H1 (cell line): ENCODE measurements around the gene ZNF644. TPM values are rescaled to one million over a fixed set of nuclear protein-coding genes. Genes with fewer than 3 reads are reported as not detected.

Experiments used
- CTCF ChIA-PET: fragments of 300-600 bp; sonication (Branson Sonifier 250); formaldehyde crosslinking; loops from one replicate; lab custom pipeline; 2021; ENCODE audit not compliant: partially characterized antibody; lab: Charles Lee
- POLR2A ChIA-PET: fragments of 300-600 bp; sonication (Branson Sonifier 250); formaldehyde crosslinking; loops from one replicate; lab custom pipeline; 2021; ENCODE audit warnings: inconsistent platforms; ENCODE audit not compliant: partially characterized antibody; lab: Charles Lee
- DNase-seq, 2 experiments: peaks; one replicate each; pipeline versions ENCODE4 v3.0.0 to v3.0.0-alpha.2; 2010 to 2022; ENCODE audit warnings: low spot score in 2 of 2, low read depth in 1 of 2, mixed read lengths in 1 of 2
- FAIRE-seq: peaks from 2 replicates; lab custom pipeline; 2011; peaks lifted over from hg19 to GRCh38; lab: Jason Lieb, UNC
- H2AFZ ChIP-seq: 2 replicates; pipeline ENCODE4 v1.8.1; 2012; ENCODE audit warnings: low read length, inconsistent platforms
- H2AK5ac ChIP-seq: 2 replicates; pipeline ENCODE4 v1.6.1; 2013; ENCODE audit warnings: low read depth, low read length
- H2BK120ac ChIP-seq: replicated peaks from 2 replicates; pipeline ENCODE3; 2013; ENCODE audit warnings: low read depth, low read length, inconsistent platforms
- H2BK12ac ChIP-seq: 2 replicates; pipeline ENCODE4 v1.6.1; 2013; ENCODE audit warnings: low read depth, low read length
- H2BK15ac ChIP-seq: 2 replicates; pipeline ENCODE4 v1.6.1; 2013; ENCODE audit warnings: low read length
- H2BK20ac ChIP-seq: 2 replicates; pipeline ENCODE4 v1.6.1; 2013; ENCODE audit warnings: low read length
- H2BK5ac ChIP-seq: 2 replicates; pipeline ENCODE4 v1.6.1; 2013; ENCODE audit warnings: low read depth, low read length
- H3K14ac ChIP-seq: 2 replicates; pipeline ENCODE4 v1.6.1; 2013; ENCODE audit warnings: inconsistent platforms; ENCODE audit not compliant: insufficient read length
- H3K18ac ChIP-seq: 2 replicates; pipeline ENCODE4 v1.6.1; 2013; ENCODE audit warnings: low read length; ENCODE audit errors: extremely low read depth
- H3K23ac ChIP-seq: 2 replicates; pipeline ENCODE4 v1.6.1; 2013; ENCODE audit warnings: inconsistent platforms; ENCODE audit not compliant: insufficient read length
- H3K23me2 ChIP-seq: 2 replicates; pipeline ENCODE4 v1.6.1; 2013; ENCODE audit warnings: low read depth, low read length
- H3K27ac ChIP-seq: 2 replicates; pipeline ENCODE4 v1.6.1; 2011; ENCODE audit warnings: low read depth, low read length, inconsistent platforms
- H3K27me3 ChIP-seq, 4 experiments: replicated peaks in 1 of 4; 1 replicate in 1 of 4; 2 replicates in 3 of 4; pipeline versions ENCODE4 v1.6.1 to v1.8.1; 2011 to 2013; ENCODE audit warnings: low read length in 3 of 4, mild to moderate bottlenecking in 3 of 4, inconsistent platforms in 2 of 4, mixed read lengths in 2 of 4, moderate library complexity in 1 of 4; ENCODE audit not compliant: control insufficient read depth in 3 of 4, insufficient read depth in 3 of 4; ENCODE audit errors: extremely low read depth in 1 of 4
- H3K36me3 ChIP-seq, 4 experiments: 2 replicates each; pipeline versions ENCODE4 v1.6.1 to v1.8.1; 2011 to 2013; ENCODE audit warnings: mild to moderate bottlenecking in 4 of 4, low read length in 3 of 4, moderate library complexity in 2 of 4, control low read depth in 1 of 4, inconsistent platforms in 1 of 4; ENCODE audit not compliant: insufficient read depth in 4 of 4, control insufficient read depth in 2 of 4
- H3K4ac ChIP-seq: replicated peaks from 2 replicates; pipeline ENCODE3; 2013; ENCODE audit warnings: low read length, low read depth, mixed read lengths, inconsistent platforms; ENCODE audit not compliant: insufficient read length
- H3K4me1 ChIP-seq, 4 experiments: replicated peaks in 1 of 4; 1 replicate in 1 of 4; 2 replicates in 3 of 4; pipeline versions ENCODE4 v1.6.1 to v1.8.1; 2011 to 2013; ENCODE audit warnings: low read length in 3 of 4, inconsistent platforms in 2 of 4, mixed read lengths in 1 of 4; ENCODE audit not compliant: insufficient read depth in 4 of 4, control insufficient read depth in 3 of 4
- H3K4me2 ChIP-seq, 2 experiments: 2 replicates each; pipeline versions ENCODE4 v1.6.1 to v1.8.1; 2011 to 2013; ENCODE audit warnings: low read depth in 2 of 2, low read length in 2 of 2, control low read depth in 1 of 2, inconsistent platforms in 1 of 2, mild to moderate bottlenecking in 1 of 2; ENCODE audit not compliant: insufficient read depth in 1 of 2
- H3K4me3 ChIP-seq, 4 experiments: fragments of 200-600, 300-600 bp in 1 of 4; sonication (generic), shearing (Covaris generic), sonication (Bioruptor Twin) in 1 of 4; 2 replicates each; pipeline versions ENCODE4 v1.5.1 to v1.8.1; 2011 to 2016; ENCODE audit warnings: low read length in 4 of 4, low read depth in 3 of 4, control low read depth in 2 of 4, inconsistent platforms in 2 of 4, mild to moderate bottlenecking in 2 of 4, mixed read lengths in 1 of 4, moderate library complexity in 1 of 4; ENCODE audit not compliant: insufficient read depth in 2 of 4; ENCODE audit errors: extremely low read depth in 1 of 4
- H3K56ac ChIP-seq: replicated peaks from 2 replicates; pipeline ENCODE3; 2013; ENCODE audit warnings: low read depth, mild to moderate bottlenecking, mixed read lengths, low read length, inconsistent platforms; ENCODE audit not compliant: insufficient read length
- H3K79me1 ChIP-seq: 2 replicates; pipeline ENCODE4 v1.6.1; 2013; ENCODE audit warnings: low read depth, low read length, control low read depth
- H3K79me2 ChIP-seq, 2 experiments: 2 replicates each; pipeline versions ENCODE4 v1.6.1 to v1.8.1; 2012 to 2013; ENCODE audit warnings: low read length in 2 of 2, mild to moderate bottlenecking in 2 of 2, inconsistent platforms in 1 of 2; ENCODE audit not compliant: insufficient read depth in 2 of 2, control insufficient read depth in 1 of 2
- H3K9ac ChIP-seq, 4 experiments: replicated peaks in 1 of 4; 1 replicate in 1 of 4; 2 replicates in 3 of 4; pipeline versions ENCODE4 v1.6.1 to v1.8.1; 2011 to 2013; ENCODE audit warnings: low read depth in 3 of 4, low read length in 3 of 4, control low read depth in 2 of 4, mild to moderate bottlenecking in 2 of 4, moderate library complexity in 2 of 4, inconsistent platforms in 1 of 4; ENCODE audit errors: extremely low read depth in 1 of 4
- H3K9me3 ChIP-seq, 2 experiments: 2 replicates each; pipeline versions ENCODE4 v1.6.1 to v1.8.1; 2012 to 2013; ENCODE audit warnings: mild to moderate bottlenecking in 2 of 2, moderate library complexity in 2 of 2, control low read depth in 1 of 2, inconsistent platforms in 1 of 2, low read depth in 1 of 2, low read length in 1 of 2, mixed read lengths in 1 of 2; ENCODE audit not compliant: insufficient read depth in 2 of 2
- H4K20me1 ChIP-seq, 2 experiments: replicated peaks in 1 of 2; 2 replicates each; pipeline versions ENCODE3 to v1.8.1; 2011 to 2013; ENCODE audit warnings: inconsistent platforms in 2 of 2, low read length in 2 of 2, mild to moderate bottlenecking in 1 of 2; ENCODE audit not compliant: insufficient read depth in 2 of 2, control insufficient read depth in 1 of 2
- H4K5ac ChIP-seq: 2 replicates; pipeline ENCODE4 v1.6.1; 2013; ENCODE audit warnings: low read length, low read depth, mixed read lengths, inconsistent platforms; ENCODE audit not compliant: insufficient read length
- H4K8ac ChIP-seq: 2 replicates; pipeline ENCODE4 v1.8.0; 2013; ENCODE audit warnings: mild to moderate bottlenecking, moderate library complexity, low read length, inconsistent platforms; ENCODE audit not compliant: insufficient read depth; ENCODE audit errors: extremely low read depth
- H4K91ac ChIP-seq: replicated peaks from 2 replicates; pipeline ENCODE3; 2013; ENCODE audit warnings: low read length, mixed read lengths, inconsistent platforms; ENCODE audit not compliant: insufficient read length
- BCL11A ChIP-seq, 2 experiments: IDR thresholded peaks; one replicate each; pipeline ENCODE4 v1.6.1; 2011; ENCODE audit warnings: low read depth in 2 of 2, low read length in 2 of 2, mild to moderate bottlenecking in 2 of 2
- RNF2 ChIP-seq: fragments of 200-900, 300-1000 bp; sonication (generic); IDR thresholded peaks from 2 replicates; pipeline ENCODE4 v1.7.1; 2016; ENCODE audit warnings: borderline replicate concordance, low read depth, mild to moderate bottlenecking, antibody characterized with exemption, low read length; ENCODE audit not compliant: poor library complexity, severe bottlenecking; ENCODE audit errors: missing control alignments
- WGBS, 2 experiments: shearing (Covaris generic) in 1 of 2; methylation state at CpG; one replicate each; pipeline versions ENCODE4 v1.1.6 to v1.1.7; 2013 to 2015; ENCODE audit warnings: low lambda C conversion rate in 2 of 2, mixed read lengths in 2 of 2, inconsistent platforms in 1 of 2, low coverage in 1 of 2, missing lambda C conversion rate in 1 of 2; ENCODE audit not compliant: insufficient replicate concordance in 2 of 2, insufficient coverage in 1 of 2, insufficient read length in 1 of 2; ENCODE audit errors: extremely low coverage in 1 of 2, missing lambda C conversion rate in 1 of 2; 5-methylcytosine and 5-hydroxymethylcytosine counted together
- polyA plus RNA-seq, 7 experiments: library from polyadenylated mRNA; depleted of rRNA in 3 of 7; stranded (reverse) in 5 of 7; unstranded in 2 of 7; fragments of >200 nt in 5 of 7; fragments of 200-250 nt in 2 of 7; gene quantifications; 1 replicate in 5 of 7; 2 replicates in 1 of 7; 4 replicates in 1 of 7; pipeline versions ENCODE4 v1.2.1 to v1.2.3, GENCODE V29; 2011 to 2013; ENCODE audit warnings: missing spikeins in 2 of 7, mixed read lengths in 2 of 7
- total RNA-seq: library from RNA; stranded (reverse); fragmentation: NEBNext Ultra II Directional; extraction: Animal tissue kit (Norgen Biotek cat#: 25700); gene quantifications from 2 replicates; pipeline ENCODE4 v1.2.1, GENCODE V29; 2021

The ZNF644 gene
- total and polyA plus RNA-seq, 2 of the 8 experiments (the other 6 are each of a cell fraction or from before 2014, with no cell fraction given), result 14.5 to 93.5 TPM

- no peak overlapping the region for H2AFZ ChIP-seq
- no peak overlapping the region for H2BK120ac ChIP-seq
- CTCF ChIA-PET, result interaction anchor here (1.1 to 1.5 kb wide), 3 partner anchors 17 to 304 kb away, joined by 3 read pairs; no protein-coding TSS in a partner anchor
- no peak overlapping the region for H3K4ac ChIP-seq
- no peak overlapping the region for H4K5ac ChIP-seq
- H2BK20ac ChIP-seq, result no peak overlapping the region
- no peaks in the 10 kb centered on the region for H3K9me3 ChIP-seq
- H4K91ac ChIP-seq, result no peak overlapping the region
- POLR2A ChIA-PET, result no interaction called here
- H3K14ac ChIP-seq, result no peak overlapping the region
- no peak for FAIRE-seq
- no peak overlapping the region for H2BK12ac ChIP-seq
- no peak overlapping the region for H3K4me2 ChIP-seq
- peaks cover 0 to under 1% (median 0%) of the 10 kb centered on the region in 4 experiments; a peak in 1 of 8 replicates for H3K36me3 ChIP-seq
- H2BK15ac ChIP-seq, result peak overlapping the region; percentile 19; the same call in 1 of the 2 replicates
- H3K27ac ChIP-seq, result no peak overlapping the region
- no peak overlapping the region for H2AK5ac ChIP-seq
- DNase-seq, result no peak
- H3K4me3 ChIP-seq, result no peak overlapping the region
- no peaks in the 10 kb centered on the region for H3K23me2 ChIP-seq
- peaks cover 4 to 15% of the 10 kb centered on the region in 2 experiments for H3K79me2 ChIP-seq
- H3K4me1 ChIP-seq, result peaks cover 0 to 5% (median 2%) of the 10 kb centered on the region in 4 experiments; a peak in 4 of 7 replicates
- WGBS, 2 experiments, result 84% methylated on average over 3 of the region's 3 CpGs; no CpG with 5 or more reads in 1 of the 2 experiments
- H3K27me3 ChIP-seq, result no peaks in the 10 kb centered on the region
- no peak overlapping the region for H3K23ac ChIP-seq
- no peak overlapping the region for H2BK5ac ChIP-seq
- no peak overlapping the region for H3K18ac ChIP-seq
- H3K56ac ChIP-seq, result no peak overlapping the region
- no peaks in the 10 kb centered on the region for H4K20me1 ChIP-seq
- no peaks in the 10 kb centered on the region for H3K79me1 ChIP-seq
- no peak overlapping the region for H4K8ac ChIP-seq
- no peak overlapping the region for H3K9ac ChIP-seq
- TF ChIP-seq RNF2, result no peak
- no peak for TF ChIP-seq BCL11A (IDR thresholded peaks at IDR 0.05; ENCODE audit: low read depth in 2 of 2, low read length in 2 of 2)
Observed at GRCh38 chr1:91024481-91025119, 2.8 kb upstream of the ZNF644 start.
